Dendritic cell treated with granulocyte-macrophage colony-stimulating factor and Interleukin-4, amounts not matched to agents 40 ng/mL and 50 ng/mL, for 4 days (primary cell): ENCODE results near the gene STK11.

Experiments used
- H3K27ac Mint-ChIP-seq: one replicate; pipeline ENCODE4 v1.8.0; 2022; ENCODE audit warnings: mild to moderate bottlenecking, mixed read lengths
- H3K27me3 Mint-ChIP-seq: one replicate; pipeline ENCODE4 v1.8.0; 2022; ENCODE audit warnings: mild to moderate bottlenecking, mixed read lengths
- H3K36me3 Mint-ChIP-seq: one replicate; pipeline ENCODE4 v1.8.0; 2022; ENCODE audit warnings: low read depth, mixed read lengths
- H3K4me1 Mint-ChIP-seq: one replicate; pipeline ENCODE4 v1.8.0; 2022; ENCODE audit warnings: low read depth, mixed read lengths
- H3K4me3 Mint-ChIP-seq: one replicate; pipeline ENCODE4 v1.8.0; 2022; ENCODE audit warnings: mild to moderate bottlenecking, moderate library complexity, mixed read lengths
- H3K9me3 Mint-ChIP-seq: one replicate; pipeline ENCODE4 v1.8.0; 2022; ENCODE audit warnings: mixed read lengths
- intact Hi-C: fragments of 100-400 bp; cut with micrococcal nuclease; formaldehyde crosslinking; loops from one replicate; pipeline ENCODE4 v1.15.0; 2022

Gene STK11

DNA sequence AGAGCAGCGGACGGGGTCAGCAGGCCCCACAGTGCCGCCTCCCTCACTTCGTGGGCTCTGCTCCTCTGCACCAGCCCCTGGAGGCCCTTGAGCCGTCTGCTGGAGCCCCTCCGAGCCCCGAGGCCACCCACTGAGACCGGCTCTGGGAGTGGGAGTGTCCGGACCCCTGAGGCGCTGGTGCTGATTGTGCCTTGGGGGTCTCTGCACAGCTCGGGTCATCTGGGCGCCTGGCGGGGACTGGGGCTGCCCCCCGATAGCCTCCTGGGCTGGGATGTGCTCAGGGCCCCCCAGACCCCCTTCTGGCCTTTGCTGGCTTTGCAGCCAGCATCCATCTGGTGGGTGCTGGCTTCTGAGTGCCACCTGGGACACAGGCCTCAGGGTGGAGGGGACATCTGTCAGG is 16.8 kb downstream of the STK11 start:
- no peak overlapping the region for H3K4me3 Mint-ChIP-seq
- H3K4me1 Mint-ChIP-seq: peaks cover 29% of the 10 kb centered on the region
- intact Hi-C loops: no loop called here
- no peak overlapping the region for H3K27ac Mint-ChIP-seq
- peaks cover 92% of the 10 kb centered on the region for H3K36me3 Mint-ChIP-seq
- H3K9me3 Mint-ChIP-seq: no peaks in the 10 kb centered on the region
- H3K27me3 Mint-ChIP-seq: no peaks in the 10 kb centered on the region

GRCh38 chr19:1223018-1223855 is 17.7 kb downstream of the STK11 start:
- H3K9me3 Mint-ChIP-seq: no peaks in the 10 kb centered on the region
- no peak overlapping the region for H3K4me3 Mint-ChIP-seq
- H3K27me3 Mint-ChIP-seq: no peaks in the 10 kb centered on the region
- peaks cover 92% of the 10 kb centered on the region for H3K36me3 Mint-ChIP-seq
- no peak overlapping the region for H3K27ac Mint-ChIP-seq
- peaks cover 21% of the 10 kb centered on the region for H3K4me1 Mint-ChIP-seq
- intact Hi-C loops: no loop called here

- Mint-ChIP-seq H3K36me3 (peaks cover 94% of the 10 kb centered on the region), H3K9me3 (no peaks in the 10 kb centered on the region), H3K27me3 (no peaks in the 10 kb centered on the region), H3K4me1 (peaks cover 19% of the 10 kb centered on the region), H3K27ac (no peak overlapping the region), H3K4me3 (no peak overlapping the region)
- intact Hi-C loops: no loop called here
These were observed 18.7 kb downstream of the STK11 start for GRCh38 chr19:1224047-1224825.

GRCh38 chr19:1224847-1225246 is 19.3 kb downstream of the STK11 start:
- intact Hi-C loops: no loop called here
- H3K9me3 Mint-ChIP-seq: no peaks in the 10 kb centered on the region
- peaks cover 89% of the 10 kb centered on the region for H3K36me3 Mint-ChIP-seq
- no peak overlapping the region for H3K4me3 Mint-ChIP-seq
- H3K4me1 Mint-ChIP-seq: peaks cover 19% of the 10 kb centered on the region
- H3K27ac Mint-ChIP-seq: no peak overlapping the region
- no peaks in the 10 kb centered on the region for H3K27me3 Mint-ChIP-seq

DNA sequence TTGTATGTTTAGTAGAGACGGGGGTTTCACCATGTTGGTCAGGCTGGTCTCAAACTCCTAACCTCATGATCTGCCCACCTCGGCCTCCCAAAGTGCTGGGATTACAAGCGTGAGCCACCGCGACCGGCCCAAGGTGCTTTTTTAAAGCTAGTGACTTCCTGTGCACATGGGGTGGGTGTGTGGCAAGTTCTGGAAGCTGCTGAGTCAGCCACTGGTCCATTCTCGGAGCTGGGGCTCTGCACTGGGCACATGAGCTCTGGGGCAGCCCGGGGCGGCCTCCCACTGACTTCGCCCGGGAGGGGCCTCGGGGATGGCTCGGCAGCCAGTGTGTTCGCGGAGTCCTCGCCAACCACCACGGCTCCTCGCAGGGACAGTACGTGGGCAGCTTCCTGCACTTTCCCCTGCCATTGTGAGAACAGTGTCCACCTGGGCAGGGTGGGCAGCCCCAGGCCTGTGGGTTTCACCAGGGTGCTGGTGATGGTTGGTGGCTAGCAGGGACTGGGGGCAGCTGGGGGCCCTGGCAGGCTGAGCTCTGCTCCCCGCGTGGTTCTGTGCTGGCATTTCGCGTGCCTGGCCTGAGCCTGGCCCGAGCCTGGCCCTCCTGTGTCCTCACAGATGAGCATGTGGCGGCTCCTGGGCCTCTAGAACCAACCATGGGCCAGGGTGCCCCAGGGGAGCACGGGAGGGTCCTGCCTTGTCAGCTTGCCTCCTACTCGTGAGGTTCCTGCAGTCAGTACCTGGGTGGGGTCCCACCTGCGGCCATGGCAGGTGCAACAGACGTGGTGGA is 20.1 kb downstream of the STK11 start:
- Mint-ChIP-seq H3K27ac (no peak overlapping the region), H3K4me1 (peaks cover 19% of the 10 kb centered on the region), H3K4me3 (no peak overlapping the region), H3K9me3 (no peaks in the 10 kb centered on the region), H3K36me3 (peaks cover 81% of the 10 kb centered on the region), H3K27me3 (no peaks in the 10 kb centered on the region)
- intact Hi-C loops: no loop called here

DNA sequence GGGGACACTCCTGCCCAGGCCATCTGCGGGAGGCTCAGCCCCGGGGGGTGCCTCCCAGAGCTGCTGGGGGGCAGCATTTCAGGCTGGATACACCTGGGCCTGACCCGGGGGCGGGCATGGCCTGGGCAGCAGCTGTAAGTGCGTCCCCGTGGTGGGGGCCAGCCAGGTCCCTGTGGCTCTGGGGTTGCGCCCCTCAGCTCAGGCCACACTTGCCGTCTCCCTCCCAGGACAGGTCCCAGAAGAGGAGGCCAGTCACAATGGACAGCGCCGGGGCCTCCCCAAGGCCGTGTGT is 20.6 kb downstream of the STK11 start:
- intact Hi-C loops: no loop called here
- Mint-ChIP-seq H3K4me1 (peaks cover 19% of the 10 kb centered on the region), H3K27ac (no peak overlapping the region), H3K4me3 (no peak overlapping the region), H3K9me3 (no peaks in the 10 kb centered on the region), H3K27me3 (no peaks in the 10 kb centered on the region), H3K36me3 (peaks cover 76% of the 10 kb centered on the region)

DNA sequence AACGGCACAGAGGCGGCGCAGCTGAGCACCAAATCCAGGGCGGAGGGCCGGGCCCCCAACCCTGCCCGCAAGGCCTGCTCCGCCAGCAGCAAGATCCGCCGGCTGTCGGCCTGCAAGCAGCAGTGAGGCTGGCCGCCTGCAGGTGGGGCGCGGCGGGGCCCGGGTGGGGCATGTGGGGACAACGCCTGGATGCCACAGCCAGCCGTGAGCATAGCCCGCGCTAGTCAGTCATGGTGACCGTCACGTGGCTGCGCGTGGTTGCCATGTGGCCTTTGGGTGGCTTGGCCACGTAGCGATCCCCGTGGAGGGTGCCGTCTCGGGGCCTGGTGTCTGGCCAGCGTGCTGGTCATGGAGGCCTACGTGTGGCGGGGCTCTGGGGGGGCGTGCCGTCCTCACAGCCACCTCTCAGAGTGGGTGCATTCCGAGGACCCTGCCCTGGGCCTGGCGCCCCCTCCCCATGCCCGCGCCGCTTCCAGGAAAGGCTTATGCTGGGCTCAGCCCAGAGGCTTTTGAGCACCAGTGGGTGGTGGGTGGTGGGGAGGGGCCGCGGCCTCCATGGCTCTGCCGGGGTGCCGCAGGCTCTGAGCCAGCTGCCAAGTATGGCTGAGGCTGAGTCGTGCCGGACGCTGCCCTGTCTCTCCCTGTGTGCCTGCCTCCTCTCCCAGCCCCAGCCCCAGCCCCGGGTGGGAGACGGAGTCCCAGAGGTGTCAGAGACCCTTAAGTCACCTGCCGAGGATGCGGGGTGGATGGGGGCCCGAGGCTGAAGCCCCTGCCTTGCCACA is 21.1 kb downstream of the STK11 start:
- Mint-ChIP-seq H3K36me3 (peaks cover 70% of the 10 kb centered on the region), H3K4me1 (peaks cover 23% of the 10 kb centered on the region), H3K4me3 (no peak overlapping the region), H3K27ac (no peak overlapping the region), H3K27me3 (peaks cover 3% of the 10 kb centered on the region), H3K9me3 (no peaks in the 10 kb centered on the region)
- intact Hi-C loops: no loop called here

- Mint-ChIP-seq H3K9me3 (no peaks in the 10 kb centered on the region), H3K4me3 (no peak overlapping the region), H3K4me1 (peaks cover 30% of the 10 kb centered on the region), H3K27me3 (peaks cover 3% of the 10 kb centered on the region), H3K27ac (no peak overlapping the region), H3K36me3 (peaks cover 63% of the 10 kb centered on the region)
- intact Hi-C loops: no loop called here
These were observed 21.9 kb downstream of the STK11 start for GRCh38 chr19:1227304-1228054.

DNA sequence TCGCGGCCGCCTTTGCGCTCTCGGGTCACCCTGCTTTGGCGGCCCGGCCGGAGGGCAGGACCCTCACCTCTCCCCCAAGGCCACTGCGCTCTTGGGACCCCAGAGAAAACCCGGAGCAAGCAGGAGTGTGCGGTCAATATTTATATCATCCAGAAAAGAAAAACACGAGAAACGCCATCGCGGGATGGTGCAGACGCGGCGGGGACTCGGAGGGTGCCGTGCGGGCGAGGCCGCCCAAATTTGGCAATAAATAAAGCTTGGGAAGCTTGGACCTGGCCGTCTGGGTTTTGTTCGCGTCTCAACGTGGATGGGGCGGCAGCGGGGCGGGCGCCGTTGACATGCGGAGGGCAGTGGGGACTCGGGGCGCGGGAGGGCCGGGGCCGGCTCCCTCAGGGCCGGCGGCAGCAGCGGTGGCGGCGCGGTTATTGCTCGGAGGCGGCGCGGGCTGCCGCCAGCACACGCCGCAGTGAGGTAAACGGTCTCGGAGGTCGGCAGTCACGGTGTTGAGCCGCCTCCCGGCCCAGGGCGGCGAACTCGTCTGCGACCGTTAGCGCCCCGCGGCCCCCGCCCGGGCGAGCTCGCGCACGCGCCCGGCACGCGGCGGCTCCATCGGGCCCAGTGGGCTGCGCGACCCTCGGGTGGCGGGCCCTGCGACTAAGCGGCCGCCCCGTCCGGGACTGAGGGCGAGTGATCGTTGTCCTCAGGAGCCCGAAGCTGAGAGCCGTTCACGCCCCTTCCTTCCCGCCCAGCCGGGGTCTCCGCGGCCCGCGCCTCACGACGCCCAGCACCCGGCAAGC is 22.8 kb downstream of the STK11 start:
- H3K4me1 Mint-ChIP-seq: peaks cover 30% of the 10 kb centered on the region
- H3K4me3 Mint-ChIP-seq: no peak overlapping the region
- H3K9me3 Mint-ChIP-seq: no peaks in the 10 kb centered on the region
- peaks cover 54% of the 10 kb centered on the region for H3K36me3 Mint-ChIP-seq
- intact Hi-C loops: no loop called here
- no peak overlapping the region for H3K27ac Mint-ChIP-seq
- peaks cover 6% of the 10 kb centered on the region for H3K27me3 Mint-ChIP-seq

DNA sequence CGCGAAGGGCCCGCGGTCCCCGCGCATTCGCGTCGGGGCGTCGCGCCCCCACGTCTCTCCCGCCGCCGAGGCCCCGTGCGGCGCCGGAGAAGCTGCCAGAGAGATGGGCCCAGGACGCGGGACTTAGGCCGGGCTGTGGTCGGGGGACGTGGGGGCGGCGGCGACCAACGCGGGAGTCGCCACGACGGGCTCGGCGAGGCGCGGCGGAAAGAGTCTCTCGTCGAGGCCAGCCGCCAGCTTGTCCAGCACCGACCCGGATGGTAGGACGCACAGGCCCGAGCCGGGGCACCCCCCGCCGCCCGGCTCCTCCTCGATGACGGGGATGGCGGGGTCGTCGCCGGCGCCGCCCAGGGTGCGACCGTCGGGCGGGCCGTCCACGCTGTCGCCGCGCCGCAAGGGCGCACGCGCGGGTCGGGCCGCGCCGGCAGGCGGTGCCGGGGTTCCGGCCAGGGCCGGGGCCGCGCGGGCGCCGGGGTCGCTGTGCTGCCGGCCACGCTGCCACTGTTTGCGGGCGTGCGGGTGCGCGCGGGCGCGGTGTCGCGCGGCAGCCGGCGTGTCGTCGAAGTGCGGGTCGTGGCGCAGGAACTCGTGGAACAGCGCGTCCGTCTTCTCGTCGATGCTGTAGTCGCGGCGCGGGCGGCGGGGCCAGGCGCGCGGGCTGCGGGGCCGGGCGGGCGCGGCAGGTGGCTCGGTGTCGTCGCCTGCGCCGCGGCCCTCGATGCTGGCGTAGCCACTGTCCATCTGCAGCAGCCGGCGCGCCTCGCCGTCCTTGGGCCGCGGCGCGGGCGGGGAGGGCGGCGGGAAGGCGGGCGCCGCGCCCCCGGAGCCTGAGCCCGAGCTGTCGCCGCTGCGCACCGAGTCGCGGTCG is 23.7 kb downstream of the STK11 start:
- Mint-ChIP-seq H3K27me3 (peaks cover 15% of the 10 kb centered on the region), H3K9me3 (no peaks in the 10 kb centered on the region), H3K4me1 (peaks cover 25% of the 10 kb centered on the region), H3K27ac (no peak overlapping the region), H3K4me3 (no peak overlapping the region), H3K36me3 (peaks cover 45% of the 10 kb centered on the region)
- intact Hi-C loops: no loop called here

DNA sequence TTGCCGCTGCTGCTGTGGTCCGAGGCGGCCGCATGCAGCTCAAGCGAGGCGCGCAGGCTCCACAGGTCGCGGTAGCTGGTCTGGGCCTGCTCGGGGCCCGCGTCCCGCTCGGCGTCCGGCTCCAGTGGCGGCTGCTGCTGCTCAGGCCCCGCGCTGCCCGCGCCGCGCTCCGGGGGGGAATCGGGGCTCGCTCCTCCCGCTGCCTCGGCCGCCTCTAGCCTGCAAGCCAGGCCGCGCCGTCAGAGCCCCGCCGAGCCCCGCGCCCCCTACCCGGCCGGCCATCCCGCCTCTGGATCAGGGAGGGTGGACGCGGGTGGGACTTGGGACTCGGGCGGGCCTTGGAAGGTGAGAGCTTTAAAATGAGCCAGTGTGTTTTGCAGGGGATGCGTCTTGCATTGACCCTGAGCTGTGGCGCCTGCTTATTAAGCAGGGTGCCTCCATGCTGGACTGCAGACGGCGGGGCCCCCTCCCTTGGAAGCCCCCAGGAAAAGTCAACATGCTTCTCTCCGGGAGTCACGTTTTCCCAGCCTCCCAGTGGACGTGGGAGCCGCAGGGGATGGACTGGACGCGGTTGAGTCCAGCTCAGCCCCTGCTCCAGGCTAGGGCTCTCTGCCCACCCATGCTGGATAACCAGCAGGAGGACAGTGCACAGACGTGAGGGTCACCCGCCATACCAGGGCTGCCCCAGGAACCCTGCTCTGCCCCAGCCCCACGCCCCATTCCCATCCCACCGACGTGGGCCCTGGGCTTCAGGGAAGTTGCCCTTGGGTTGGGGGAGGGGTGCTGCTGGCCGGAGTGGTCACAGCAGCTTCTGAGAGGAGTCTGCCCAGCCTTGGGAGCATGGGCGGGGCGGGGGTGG is 24.6 kb downstream of the STK11 start:
- H3K9me3 Mint-ChIP-seq: no peaks in the 10 kb centered on the region
- intact Hi-C loops: no loop called here
- no peak overlapping the region for H3K27ac Mint-ChIP-seq
- peaks cover 36% of the 10 kb centered on the region for H3K36me3 Mint-ChIP-seq
- H3K27me3 Mint-ChIP-seq: peaks cover 19% of the 10 kb centered on the region
- peaks cover 16% of the 10 kb centered on the region for H3K4me1 Mint-ChIP-seq
- no peak overlapping the region for H3K4me3 Mint-ChIP-seq
